Stimulated activated CD4-positive, alpha-beta T cell treated with anti-CD3 and anti-CD28 coated beads, Interleukin-2, amount 100 ng/mL, for 4 hours (primary cell): Measurements from ENCODE around the gene PLEKHA7.
"Not testable (repeated sequence)": the region's sequence is repeated elsewhere in the genome, so short reads cannot be mapped to it uniquely, and the experiment has no call there.

Experiments
- DNase-seq: peaks from one replicate; pipeline ENCODE4 v3.0.0-alpha.2; 2020; ENCODE audit warnings: low read depth

The PLEKHA7 gene, protein sequence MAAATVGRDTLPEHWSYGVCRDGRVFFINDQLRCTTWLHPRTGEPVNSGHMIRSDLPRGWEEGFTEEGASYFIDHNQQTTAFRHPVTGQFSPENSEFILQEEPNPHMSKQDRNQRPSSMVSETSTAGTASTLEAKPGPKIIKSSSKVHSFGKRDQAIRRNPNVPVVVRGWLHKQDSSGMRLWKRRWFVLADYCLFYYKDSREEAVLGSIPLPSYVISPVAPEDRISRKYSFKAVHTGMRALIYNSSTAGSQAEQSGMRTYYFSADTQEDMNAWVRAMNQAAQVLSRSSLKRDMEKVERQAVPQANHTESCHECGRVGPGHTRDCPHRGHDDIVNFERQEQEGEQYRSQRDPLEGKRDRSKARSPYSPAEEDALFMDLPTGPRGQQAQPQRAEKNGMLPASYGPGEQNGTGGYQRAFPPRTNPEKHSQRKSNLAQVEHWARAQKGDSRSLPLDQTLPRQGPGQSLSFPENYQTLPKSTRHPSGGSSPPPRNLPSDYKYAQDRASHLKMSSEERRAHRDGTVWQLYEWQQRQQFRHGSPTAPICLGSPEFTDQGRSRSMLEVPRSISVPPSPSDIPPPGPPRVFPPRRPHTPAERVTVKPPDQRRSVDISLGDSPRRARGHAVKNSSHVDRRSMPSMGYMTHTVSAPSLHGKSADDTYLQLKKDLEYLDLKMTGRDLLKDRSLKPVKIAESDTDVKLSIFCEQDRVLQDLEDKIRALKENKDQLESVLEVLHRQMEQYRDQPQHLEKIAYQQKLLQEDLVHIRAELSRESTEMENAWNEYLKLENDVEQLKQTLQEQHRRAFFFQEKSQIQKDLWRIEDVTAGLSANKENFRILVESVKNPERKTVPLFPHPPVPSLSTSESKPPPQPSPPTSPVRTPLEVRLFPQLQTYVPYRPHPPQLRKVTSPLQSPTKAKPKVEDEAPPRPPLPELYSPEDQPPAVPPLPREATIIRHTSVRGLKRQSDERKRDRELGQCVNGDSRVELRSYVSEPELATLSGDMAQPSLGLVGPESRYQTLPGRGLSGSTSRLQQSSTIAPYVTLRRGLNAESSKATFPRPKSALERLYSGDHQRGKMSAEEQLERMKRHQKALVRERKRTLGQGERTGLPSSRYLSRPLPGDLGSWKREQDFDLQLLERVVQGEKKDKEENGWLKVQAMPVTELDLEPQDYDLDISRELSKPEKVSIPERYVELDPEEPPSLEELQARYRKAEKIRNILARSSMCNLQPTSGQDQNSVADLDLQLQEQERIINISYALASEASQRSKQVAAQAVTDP

DNA sequence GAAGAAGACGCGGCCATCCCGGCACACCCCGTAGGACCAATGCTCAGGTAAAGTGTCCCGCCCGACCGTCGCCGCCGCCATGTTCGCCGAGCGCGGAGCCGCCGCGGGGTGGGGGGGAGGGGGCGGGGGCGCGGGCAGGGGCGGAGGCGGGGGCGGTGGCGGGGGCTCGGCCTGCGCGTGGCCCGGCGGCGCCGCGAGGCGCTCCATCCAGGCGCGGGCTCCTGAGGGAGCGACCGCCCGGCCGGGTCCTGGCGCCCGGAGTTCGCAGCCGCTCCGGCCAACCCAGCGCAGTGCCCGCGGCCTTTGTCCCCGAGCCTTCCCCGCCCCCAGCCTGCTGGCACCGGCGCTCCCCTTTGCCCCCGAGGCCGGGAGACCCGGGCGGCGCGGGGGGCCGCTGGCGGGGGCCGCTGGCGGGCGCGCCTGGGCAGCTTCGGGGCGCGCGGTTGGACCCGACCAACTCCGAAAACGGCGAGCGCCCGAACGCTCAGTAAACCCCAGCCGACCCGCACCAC is at the start of gene PLEKHA7:
Gene PLEKHA7, minus strand, starts transcription at position 94 of the 512 bp plus-strand sequence. Its CDS starts 13 bp downstream, at position 81.
- DNase-seq = no peak

DNA sequence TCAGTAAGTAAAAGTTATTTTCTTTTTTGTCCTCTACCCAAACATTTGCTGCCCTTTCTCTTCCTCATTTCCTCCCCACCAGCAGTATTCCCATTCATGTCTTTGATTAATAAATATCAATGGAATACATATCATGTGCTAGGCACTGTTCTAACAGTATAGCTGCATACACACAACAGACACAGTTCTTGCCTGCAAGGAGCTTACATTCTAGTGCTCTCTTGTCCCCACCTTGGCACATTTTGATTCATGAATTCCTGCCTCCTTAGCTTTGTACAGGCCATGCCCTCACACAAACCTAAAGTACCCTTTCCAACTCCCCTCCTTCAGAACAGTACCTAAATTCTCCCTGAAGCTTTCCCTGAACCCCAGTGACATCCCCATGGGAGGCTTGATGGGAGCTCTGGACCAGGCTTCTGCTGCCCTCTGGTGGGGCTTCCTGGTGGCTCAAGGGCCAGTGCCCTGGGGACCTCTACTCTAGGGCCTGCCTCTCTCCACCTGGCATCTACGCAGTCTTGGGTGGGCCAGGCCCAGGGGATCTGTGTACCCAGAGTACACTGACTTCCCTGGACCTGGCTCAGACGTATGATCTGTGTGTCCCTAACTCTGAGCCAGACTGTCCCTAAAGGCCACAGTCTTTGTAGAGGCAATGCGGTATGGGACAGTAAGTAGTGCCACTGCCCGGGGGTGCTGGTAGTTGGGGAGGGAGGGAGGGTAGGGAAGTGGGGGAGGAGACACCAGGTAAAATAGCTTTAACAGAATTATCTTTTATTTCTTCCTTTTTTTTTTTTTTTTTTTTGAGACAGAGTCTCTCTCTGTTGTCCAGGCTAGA is 49.2 kb upstream of the PLEKHA7 start:
- DNase-seq = peak; percentile 13

DNA sequence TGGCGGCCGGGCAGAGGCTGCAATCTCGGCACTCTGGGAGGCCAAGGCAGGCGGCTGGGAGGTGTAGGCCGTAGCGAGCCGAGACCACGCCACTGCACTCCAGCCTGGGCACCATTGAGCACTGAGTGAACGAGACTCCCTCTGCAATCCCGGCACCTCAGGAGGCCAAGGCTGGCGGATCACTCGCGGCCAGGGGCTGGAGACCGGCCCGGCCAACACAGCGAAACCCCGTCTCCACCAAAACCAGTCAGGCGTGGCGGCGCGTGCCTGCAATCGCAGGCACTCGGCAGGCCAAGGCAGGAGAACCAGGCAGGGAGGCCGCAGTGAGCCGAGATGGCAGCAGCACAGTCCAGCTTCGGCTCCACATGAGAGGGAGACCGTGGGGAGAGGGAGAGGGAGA is 36.9 kb upstream of the PLEKHA7 start:
- DNase-seq = not testable (repeated sequence)

DNA sequence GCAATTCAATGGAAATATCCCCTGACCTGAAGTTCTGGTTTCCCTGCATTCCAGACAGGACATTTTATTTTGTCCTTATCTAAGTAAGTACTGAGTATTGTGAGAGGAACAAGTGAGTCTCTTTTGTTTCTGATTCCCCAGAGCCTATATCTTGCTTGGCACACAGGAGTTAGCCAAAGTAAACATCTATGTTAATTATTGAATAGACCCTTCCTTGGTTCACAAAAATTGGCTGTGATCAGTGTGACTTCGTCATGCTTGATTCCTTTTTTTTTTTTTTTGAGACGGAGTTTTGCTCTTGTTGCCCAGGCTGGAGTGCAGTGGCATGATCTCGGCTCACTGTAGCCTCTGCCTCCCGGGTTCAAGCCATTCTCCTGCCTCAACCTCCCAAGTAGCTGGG is 34.3 kb upstream of the PLEKHA7 start:
- not testable (repeated sequence) for DNase-seq

DNA sequence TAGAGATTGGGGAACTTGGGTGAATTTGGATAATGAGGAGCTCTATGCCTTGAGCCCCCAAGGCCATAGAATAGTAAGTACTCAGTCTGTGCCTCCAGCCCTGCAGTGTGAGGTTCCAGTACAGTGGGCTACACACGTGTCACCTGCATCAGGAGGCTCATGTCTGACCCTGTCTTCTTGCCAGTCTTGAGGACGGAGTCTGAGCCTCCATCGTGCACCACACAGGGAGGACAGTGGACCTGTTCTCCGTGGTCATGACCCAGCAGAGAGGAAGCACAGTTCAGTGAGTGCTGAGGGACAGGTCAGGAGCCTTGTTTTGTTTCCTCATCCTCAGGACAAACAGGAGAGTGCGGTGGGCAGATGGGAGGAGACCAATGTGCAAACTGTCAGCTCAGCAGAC is 32.5 kb upstream of the PLEKHA7 start:
- DNase-seq = no peak

DNA sequence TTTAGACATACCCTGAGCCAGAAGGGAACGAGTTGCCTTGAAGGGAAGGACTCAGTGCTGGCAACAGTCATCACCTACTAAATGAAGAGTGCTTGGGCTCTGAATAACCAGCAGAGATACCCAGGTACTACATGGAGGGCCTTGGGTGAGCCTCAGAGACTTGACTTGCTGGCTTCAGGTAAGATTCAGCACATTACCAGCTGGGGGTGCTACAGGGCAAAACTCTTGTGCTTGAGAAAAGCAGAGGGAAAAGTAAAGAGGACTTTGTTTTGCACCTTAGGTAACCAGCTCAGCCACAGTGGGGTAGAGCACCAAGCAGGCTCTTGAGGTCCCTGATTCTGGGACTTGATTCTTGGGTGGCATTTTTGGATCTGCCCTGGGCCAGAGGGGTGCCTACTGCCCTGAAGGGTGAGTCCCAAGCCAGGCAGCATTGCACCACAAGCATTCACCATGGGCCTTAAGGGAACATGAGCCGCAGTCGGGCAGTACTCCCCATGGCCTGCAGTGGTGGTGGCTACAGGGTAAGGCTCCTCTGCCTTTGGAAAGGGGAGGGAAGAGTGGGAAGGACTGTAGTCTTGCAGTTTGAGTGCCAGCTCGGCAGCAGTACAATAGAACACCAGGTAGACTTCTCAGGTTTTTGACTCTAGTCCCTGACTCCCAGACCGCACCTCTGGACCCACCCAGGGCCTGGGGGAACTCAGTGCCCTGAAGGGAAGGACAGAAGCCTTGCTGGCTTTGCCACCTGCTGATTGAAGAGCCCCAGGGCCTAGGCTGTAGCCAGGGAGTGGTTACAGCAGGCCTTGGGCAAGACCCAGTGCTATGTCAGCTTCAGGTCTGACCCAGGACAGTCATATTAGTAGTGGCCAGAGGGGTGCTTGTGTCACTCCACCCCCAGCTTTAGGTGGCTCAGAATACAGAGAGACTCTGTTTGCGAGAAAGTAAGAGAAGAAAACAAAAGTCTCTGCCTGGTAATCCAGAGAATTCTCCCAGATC is 22.7 kb upstream of the PLEKHA7 start:
- DNase-seq = no peak

DNA sequence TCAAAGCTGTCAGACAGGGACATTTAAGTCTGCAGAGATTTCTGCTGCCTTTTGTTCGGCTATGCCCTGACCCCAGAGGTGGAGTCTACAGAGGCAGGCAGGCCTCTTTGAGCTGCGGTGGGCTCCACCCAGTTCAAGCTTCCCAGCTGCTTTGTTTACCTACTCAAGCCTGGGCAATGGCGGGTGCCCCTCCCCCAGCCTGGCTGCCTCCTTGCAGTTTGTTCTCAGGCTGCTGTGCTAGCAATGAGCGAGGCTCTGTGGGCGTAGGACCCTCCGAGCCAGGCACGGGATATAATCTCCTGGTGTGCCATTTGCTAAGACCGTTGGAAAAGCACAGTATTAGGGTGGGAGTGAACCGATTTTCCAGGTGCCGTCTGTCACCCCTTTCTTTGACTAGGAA is 19.8 kb upstream of the PLEKHA7 start:
- not testable (repeated sequence) for DNase-seq

DNA sequence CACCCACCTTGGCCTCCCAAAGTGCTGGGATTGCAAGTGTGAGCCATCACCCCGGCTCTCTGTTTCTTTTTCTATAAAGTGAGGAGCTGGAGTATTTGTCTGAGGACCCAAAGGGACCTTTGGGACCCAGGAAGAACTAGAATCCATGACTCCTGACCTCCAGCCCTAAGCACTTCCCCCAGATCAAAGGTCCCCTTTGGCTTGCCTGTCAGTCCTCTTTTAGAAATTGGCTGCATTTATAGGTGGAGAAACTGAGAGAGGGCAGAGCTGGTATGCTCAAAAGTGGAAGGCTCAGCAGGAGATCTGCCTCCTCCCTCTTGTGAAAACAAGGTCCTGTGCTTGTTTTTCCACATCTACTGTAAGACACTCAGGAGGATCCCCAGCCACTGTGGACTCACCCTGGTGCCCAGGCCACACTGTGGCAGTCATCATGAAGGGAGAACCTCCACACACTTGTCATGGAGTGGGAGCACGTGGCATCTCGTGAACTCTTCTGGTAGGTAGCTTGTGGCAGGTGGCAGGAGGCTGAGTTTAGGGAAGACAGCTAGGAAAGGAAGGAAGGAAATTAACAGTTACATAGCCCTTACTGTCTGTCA is 12.4 kb upstream of the PLEKHA7 start:
- no peak for DNase-seq

DNA sequence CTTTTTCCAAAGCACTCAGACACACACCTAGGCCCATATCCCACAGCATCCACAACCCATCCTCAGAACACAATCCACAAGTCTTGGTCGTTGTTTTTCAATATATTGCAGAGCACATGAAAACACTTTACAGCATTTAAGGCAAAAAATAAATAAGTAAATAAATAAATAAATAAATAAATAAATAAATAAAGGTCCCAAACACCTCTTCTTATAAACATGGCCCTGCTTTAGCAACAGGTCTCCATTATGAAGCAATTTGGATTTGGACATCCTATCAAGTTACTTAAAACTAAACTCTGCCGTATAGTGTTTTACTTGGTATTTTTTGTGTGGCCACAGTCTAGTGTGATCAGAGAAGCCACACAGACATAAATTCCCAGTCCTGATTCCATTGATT is 10.7 kb upstream of the PLEKHA7 start:
- DNase-seq = no peak

DNA sequence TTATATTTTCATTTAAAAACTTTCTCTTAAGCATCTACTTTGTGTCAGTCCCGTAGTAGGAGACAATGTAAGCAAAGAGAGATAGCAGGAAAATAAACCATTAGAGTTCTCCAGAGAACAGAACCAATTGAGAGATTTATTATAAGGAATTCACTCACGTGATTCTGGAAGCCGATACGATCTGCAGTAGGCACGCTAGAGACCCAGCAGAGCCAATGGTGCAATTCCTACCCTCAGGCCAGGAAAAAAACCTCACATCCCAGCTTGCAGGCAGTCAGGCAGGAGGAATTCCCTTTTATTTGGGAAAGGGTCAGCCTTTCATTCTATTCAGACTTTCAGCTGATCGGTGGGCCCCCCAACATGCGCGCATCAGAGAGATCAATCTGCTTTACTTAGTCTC is 7.3 kb upstream of the PLEKHA7 start:
- no peak for DNase-seq

DNA sequence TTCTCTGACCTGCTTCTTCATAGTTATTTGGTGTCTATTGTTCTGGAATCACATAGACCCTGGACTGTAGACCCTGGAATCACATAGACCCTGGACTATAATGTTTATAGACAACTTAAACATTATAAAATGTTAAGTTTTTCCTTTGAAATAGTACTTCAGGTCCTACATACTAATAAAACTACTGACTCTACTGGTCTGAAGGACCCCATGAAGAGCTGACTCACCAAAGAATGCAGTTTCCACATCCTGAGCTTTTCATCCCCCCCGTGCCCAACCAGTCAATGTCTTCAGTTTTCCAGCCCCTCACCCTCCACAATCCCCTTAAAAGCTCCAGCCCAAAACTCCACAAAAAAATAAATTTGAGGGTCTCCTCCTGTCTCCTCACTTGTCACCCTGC is 6.6 kb upstream of the PLEKHA7 start:
- DNase-seq = no peak

DNA sequence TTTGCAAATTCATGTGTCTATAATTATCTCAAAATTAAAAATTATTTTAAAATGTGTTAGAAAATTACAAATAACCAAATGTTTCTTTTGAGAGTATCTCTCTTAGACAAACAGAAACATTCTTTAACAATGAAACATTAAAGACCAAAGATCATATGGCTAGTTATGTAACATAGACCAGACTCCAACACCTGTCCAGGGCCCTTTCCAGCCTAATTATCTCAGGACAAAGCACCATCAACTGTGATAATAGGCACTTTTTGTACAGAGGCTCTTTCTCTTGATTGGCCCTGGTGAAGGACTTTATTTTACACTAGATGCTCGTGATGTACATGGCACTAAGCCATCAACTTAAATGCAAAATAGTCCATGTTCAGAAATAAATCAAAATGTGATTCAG is 5.0 kb upstream of the PLEKHA7 start:
- no peak for DNase-seq

DNA sequence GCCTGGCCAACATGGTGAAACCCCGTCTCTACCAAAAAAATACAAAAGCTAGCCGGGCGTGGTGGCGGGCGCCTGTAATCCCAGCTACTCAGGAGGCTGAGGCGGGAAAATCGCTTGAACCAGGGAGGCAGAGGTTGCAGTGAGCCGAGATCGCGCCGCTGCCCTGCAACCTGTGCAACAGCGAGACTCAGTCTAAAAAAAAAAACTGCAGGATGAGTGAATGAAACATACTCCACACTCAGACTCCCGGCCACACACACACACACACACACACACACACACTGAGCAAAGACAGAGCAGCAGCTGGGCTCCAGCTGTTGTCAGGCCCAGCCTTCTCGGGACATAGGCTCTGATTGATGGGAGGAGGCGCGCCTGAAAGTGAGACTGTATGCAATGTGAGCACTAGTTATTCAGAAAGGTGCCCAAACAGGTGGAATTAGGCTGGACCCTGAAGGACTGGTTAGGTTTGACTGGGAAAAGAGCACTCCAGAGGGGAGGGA is 1.5 kb upstream of the PLEKHA7 start:
- DNase-seq = no peak

DNA sequence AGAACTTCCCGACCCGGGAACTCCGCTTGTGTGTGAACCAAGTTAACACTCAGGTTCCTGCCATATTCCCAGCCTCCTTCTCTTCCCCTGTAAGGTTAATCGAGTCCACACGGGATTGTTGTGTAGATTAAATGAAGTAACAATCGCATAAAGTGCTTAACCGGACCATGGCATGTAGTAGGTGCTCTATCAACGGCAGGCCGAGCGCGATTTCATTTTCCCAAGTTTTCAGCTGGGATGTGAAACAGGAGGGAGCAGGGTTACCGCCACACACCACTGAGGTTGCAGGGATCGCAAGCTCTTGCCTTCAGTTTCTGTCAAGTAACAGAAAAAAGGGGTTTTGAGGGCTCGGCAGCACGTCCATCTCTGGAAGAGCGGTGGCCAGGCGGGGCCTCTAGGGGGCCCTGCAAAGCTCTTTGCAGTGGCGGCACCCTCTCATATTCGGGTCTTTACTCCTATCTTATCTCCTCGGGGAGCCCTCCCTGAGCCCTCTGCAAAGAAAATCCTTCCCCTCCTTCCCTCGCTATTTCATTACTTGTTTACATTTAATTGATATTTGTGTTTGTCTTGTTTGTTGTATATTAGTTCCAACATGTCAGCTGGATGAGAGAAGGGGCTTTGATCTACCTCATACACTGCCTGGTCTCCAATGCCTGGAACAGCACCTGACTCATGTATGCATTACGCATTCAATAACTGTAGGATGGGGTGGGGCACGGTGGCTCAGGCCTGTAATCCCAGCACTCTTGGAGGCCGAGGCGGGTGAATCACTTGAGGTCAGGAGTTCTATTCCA is 816 bp upstream of the PLEKHA7 start:
- no peak for DNase-seq

DNA sequence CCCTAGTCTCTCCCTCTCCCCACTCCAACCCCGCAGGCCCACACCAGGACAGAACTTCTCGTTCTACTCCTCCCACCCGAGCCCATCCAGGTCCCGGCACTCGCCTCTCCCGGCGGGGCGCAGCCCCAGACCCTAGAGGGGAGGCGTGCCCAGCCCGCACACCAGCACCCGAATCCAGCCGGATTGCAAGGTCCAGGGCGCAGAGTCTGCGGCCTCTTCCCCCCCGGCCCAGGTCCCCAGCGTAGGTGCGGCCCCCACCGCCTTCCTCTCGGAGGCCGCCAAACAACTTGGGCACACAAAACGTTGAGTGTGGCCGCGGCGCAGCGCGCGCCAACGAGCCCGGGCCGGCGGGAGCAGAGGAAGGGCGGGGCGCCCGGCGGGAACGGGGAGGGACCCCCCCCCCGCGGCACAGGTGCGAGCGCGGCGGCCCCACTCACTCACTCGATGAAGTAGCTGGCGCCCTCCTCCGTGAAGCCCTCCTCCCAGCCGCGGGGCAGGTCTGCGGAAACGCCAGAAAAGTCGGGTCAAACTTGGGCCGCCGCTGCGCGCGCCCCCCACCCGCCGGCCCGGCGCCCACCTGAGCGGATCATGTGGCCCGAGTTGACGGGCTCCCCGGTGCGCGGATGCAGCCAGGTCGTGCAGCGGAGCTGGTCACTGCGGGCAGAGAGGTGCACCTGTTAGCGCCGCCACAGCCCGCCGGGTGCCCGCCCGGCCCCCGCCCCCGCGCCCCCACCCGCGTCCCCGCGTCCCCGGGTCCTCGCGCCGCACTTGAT is 480 bp downstream of the PLEKHA7 start:
- DNase-seq = no peak

DNA sequence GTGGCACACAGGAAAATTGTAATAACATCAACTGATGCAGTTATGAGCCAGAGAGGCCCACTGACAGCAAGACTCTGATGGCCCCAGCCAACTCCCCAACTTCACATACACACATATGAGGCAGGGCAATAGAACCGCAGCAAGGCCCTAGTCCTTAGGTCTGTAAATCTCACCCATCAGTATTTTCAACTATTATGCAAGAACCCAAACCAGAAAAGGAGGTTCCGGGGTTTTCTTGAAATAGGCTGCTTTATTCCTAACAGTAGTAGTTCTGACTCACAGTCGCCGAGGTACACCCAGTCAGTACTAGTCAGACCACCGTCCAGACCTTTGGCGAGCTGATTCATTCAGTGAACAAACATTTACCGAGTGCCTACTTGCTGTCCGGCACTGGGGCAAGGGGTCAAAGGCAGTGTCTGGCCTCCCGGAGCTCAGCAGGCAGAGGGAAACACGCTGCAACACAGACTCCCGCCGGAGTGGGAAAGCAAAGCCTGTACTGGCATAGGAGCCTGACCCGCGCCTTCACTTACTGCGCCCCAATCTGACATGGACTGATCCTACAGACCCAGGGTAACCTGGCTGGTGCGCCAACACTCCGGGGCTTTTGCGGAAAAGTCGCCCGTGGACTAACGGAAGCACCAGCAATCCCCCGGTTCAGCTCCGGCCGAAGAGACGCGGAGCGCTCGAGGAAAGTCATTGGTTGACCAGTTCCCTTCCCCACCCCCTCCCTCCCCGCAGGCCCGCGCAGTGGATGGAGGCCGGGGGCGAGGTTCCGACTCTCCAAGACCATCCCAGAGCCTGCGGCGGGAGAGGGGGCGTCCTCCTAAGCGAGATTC is 1.3 kb downstream of the PLEKHA7 start:
- no peak for DNase-seq

DNA sequence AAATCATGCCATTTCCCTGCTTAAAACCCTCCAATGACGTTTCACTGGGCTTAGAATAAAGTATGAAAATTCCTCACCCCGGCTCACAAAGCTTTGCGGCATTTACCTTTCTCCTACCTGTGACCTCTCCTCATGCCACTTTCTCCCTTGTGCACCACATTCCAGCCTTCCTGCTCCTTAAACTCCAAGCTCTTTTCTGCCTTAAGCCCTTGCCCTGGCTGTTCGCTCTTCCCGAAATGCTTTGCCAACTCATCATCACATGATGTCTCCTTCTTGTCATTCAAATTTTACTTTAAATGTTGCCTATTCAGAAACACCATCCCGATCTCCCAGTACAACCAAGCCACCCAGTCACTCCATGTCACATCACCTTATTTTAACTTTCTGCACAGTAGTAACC is 2.0 kb downstream of the PLEKHA7 start:
- no peak for DNase-seq
